Esophagus muscularis mucosa (tissue), 4 donors: ENCODE measurements around the gene EDIL3. TPM values are rescaled to one million over a fixed set of nuclear protein-coding genes. Genes with fewer than 3 reads are reported as not detected.

ENCODE experiments used
- DNase-seq: peaks from one replicate; pipeline ENCODE4 v3.0.0-alpha.2; 2017; ENCODE audit errors: extremely low spot score
- H3K27ac ChIP-seq, 4 donors: fragments of 200-600 bp; sonication (generic); replicated peaks in 1 of 4; 1 replicate in 3 of 4; 2 replicates in 1 of 4; pipeline ENCODE4 v1.5.1; 2016 to 2019; ENCODE audit warnings: mild to moderate bottlenecking in 1 of 4
- H3K27me3 ChIP-seq, 4 donors: fragments of 200-600 bp; sonication (generic); one replicate each; pipeline versions ENCODE4 v1.5.1 to v1.6.0; 2016 to 2019
- H3K36me3 ChIP-seq, 4 donors: fragments of 200-600 bp; sonication (generic); one replicate each; pipeline ENCODE4 v1.5.1; 2016 to 2019
- H3K4me1 ChIP-seq, 4 donors: fragments of 200-600 bp; sonication (generic); one replicate each; pipeline ENCODE4 v1.5.1; 2016 to 2019
- H3K4me3 ChIP-seq, 4 donors: fragments of 200-600 bp; sonication (generic); 1 replicate in 2 of 4; 2 replicates in 2 of 4; pipeline ENCODE4 v1.5.1; 2016 to 2019; ENCODE audit warnings: mild to moderate bottlenecking in 4 of 4, moderate library complexity in 1 of 4
- H3K9me3 ChIP-seq, 4 donors: fragments of 200-600 bp; sonication (generic); 1 replicate in 3 of 4; 2 replicates in 1 of 4; pipeline ENCODE4 v1.5.1; 2016 to 2019
- EP300 ChIP-seq: sonication (generic); formaldehyde crosslinking; IDR thresholded peaks from one replicate; pipeline ENCODE4 v1.6.1; 2017; ENCODE audit warnings: antibody characterized with exemption
- POLR2A ChIP-seq: fragments of 450-650 bp; IDR thresholded peaks from one replicate; pipeline ENCODE4 v1.6.1; 2017; ENCODE audit warnings: antibody characterized with exemption, moderate library complexity, mild to moderate bottlenecking, low read depth
- POLR2AphosphoS5 ChIP-seq, 2 donors: sonication (generic); formaldehyde crosslinking; IDR thresholded peaks; one replicate each; pipeline ENCODE4 v1.6.1; 2017; ENCODE audit warnings: antibody characterized with exemption in 2 of 2
- WGBS: methylation state at CpG from one replicate; pipeline ENCODE4 v1.1.5; 2018; 5-methylcytosine and 5-hydroxymethylcytosine counted together
- intact Hi-C: fragments of 100-400 bp; cut with DNase I; formaldehyde crosslinking; loops from one replicate; pipeline ENCODE4 v1.15.1; 2023
- total RNA-seq, 4 donors: library from RNA; depleted of rRNA; stranded (reverse); fragments of >200 nt; gene quantifications; one replicate each; pipeline versions ENCODE4 v1.1.0 to v1.2.1, GENCODE V29; 2016
- TF ChIP-seq, protein P1 (sequence below), 3 experiments: fragments of 200-600 bp in 2 of 3; fragments of 450-650 bp in 1 of 3; sonication (generic) in 2 of 3; IDR thresholded peaks; one replicate each; pipeline ENCODE4 v1.5.1; 2017 to 2019; ENCODE audit warnings: antibody characterized with exemption in 3 of 3, mild to moderate bottlenecking in 2 of 3, moderate library complexity in 1 of 3

The EDIL3 gene
- total RNA-seq, 4 donors from 2014 or later, result 10.0 to 17.9 (median 10.8) TPM

DNA sequence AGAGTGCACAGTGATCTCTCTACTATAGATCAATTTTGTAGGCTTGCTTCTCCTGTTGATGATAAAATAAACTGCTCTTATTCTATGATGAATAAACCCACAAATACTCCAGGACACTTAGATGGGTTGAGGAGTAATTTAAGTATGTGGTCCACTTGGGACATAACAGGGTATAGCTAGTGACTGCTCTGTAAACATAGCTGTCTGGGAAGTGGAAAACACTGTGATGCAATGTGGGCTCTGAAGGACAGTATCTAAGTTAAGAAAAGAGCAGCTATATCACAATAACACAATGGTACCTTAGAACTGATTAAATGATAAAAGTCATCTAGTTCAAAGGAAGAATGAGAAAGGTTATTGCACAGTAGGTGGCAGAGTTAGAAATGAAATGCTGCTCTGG, 369.7 kb downstream of the EDIL3 start:
- H3K9me3 ChIP-seq, result no peaks in the 10 kb centered on the region
- H3K4me1 ChIP-seq, result no peaks in the 10 kb centered on the region
- H3K4me3 ChIP-seq, result no peak overlapping the region
- no peaks in the 10 kb centered on the region for H3K36me3 ChIP-seq
- no peaks in the 10 kb centered on the region for H3K27me3 ChIP-seq
- intact Hi-C loops, result no loop called here
- TF ChIP-seq EP300 (no peak), POLR2A (no peak)
- TF ChIP-seq, protein P1, sequence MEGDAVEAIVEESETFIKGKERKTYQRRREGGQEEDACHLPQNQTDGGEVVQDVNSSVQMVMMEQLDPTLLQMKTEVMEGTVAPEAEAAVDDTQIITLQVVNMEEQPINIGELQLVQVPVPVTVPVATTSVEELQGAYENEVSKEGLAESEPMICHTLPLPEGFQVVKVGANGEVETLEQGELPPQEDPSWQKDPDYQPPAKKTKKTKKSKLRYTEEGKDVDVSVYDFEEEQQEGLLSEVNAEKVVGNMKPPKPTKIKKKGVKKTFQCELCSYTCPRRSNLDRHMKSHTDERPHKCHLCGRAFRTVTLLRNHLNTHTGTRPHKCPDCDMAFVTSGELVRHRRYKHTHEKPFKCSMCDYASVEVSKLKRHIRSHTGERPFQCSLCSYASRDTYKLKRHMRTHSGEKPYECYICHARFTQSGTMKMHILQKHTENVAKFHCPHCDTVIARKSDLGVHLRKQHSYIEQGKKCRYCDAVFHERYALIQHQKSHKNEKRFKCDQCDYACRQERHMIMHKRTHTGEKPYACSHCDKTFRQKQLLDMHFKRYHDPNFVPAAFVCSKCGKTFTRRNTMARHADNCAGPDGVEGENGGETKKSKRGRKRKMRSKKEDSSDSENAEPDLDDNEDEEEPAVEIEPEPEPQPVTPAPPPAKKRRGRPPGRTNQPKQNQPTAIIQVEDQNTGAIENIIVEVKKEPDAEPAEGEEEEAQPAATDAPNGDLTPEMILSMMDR (IDR thresholded peaks at IDR 0.05), result no peak
- DNase-seq, result no peak
- H3K27ac ChIP-seq, result no peak overlapping the region

DNA sequence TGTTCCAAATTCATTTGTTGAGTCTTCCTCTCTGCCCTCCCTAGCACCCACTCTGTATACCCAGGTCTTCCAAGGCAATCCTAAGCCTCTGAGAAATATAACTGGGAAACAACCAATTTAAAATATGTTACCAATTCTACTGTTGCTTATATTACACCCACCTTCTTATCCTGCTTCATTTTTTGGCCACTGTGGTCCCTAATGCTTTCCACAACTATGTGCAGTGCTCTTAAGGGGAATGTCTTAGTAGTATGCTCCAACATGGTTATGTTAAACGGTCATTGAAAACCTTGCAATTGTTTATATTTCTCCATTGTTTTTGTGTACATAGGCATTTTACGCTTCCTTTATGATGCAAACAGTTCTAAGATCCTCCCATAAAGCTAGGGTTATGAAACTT, 390.9 kb downstream of the EDIL3 start:
- TF ChIP-seq POLR2A (no peak), EP300 (no peak), POLR2AphosphoS5 (IDR thresholded peaks at IDR 0.05) (no peak)
- TF ChIP-seq, protein P1 (IDR thresholded peaks at IDR 0.05), result no peak
- no peak for DNase-seq
- Histone ChIP-seq H3K9me3 (peaks cover 0 to 4% (median 0%) of the 10 kb centered on the region in 4 donors), H3K4me1 (no peaks in the 10 kb centered on the region), H3K36me3 (no peaks in the 10 kb centered on the region), H3K4me3 (no peak overlapping the region), H3K27me3 (no peaks in the 10 kb centered on the region), H3K27ac (no peak overlapping the region)
- intact Hi-C loops, result no loop called here
- WGBS, result 84% methylated on average over 2 of the region's 2 CpGs

DNA sequence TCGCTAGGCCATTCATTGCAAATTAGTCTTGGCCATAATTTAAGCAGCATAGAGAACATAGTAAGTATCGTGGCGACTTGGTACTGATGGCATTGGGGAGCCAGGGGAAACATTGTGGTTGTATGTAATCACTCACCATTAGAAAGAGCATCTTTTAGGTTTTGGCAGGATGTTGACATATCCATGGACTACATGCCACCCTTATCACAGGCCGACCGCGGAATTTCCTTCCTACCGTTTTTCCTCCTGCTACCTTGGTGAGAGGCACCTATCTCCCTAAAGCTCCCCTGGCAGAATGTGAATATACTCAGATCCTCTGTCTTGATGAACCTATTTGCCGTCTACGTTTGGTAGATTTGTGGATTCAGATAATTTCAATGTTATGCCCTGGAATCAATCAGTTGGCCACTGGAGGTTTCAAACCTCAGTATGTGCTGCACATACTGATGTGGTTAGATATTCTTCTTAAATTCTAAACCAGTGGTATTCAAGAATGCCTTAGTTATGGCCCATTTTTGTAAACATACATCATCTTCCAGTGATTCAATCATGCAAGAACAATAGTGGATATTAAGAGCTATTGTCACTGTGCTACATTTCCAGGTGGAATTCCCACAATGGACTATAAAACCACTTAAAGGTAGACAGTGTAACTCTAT, 393.0 kb downstream of the EDIL3 start:
- intact Hi-C loops, result no loop called here
- Histone ChIP-seq H3K36me3 (no peaks in the 10 kb centered on the region), H3K4me1 (no peaks in the 10 kb centered on the region), H3K4me3 (no peak overlapping the region), H3K27ac (no peak overlapping the region), H3K27me3 (no peaks in the 10 kb centered on the region), H3K9me3 (no peaks in the 10 kb centered on the region)
- 96% methylated on average over 9 of the region's 9 CpGs for WGBS
- no peak for DNase-seq
- TF ChIP-seq EP300 (no peak), POLR2AphosphoS5 (IDR thresholded peaks at IDR 0.05) (no peak), POLR2A (no peak)
- TF ChIP-seq, protein P1 (IDR thresholded peaks at IDR 0.05), result no peak

DNA sequence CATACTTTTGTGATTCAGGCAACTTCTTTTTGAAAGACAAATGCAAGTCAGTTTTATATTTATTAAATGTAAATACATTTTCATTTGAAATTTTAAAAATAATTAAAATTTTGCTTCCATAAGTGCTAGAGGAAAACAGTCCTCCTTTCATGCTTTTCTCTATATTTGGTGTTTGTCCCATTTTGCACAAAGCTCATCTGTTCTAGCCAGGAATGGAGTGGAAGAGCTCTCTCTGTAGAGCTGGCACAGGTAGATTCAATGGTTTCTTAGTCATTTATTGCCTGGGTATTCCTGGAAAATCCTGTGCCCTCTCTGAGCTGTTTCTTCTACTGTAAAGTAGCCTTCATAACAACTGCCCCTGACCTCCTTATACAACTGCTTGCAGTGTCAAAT, 396.4 kb downstream of the EDIL3 start:
- Histone ChIP-seq H3K9me3 (no peaks in the 10 kb centered on the region), H3K4me1 (no peaks in the 10 kb centered on the region), H3K27me3 (no peaks in the 10 kb centered on the region), H3K4me3 (no peak overlapping the region), H3K27ac (no peak overlapping the region), H3K36me3 (no peaks in the 10 kb centered on the region)
- intact Hi-C loops, result no loop called here
- no peak for DNase-seq
- TF ChIP-seq, protein P1 (IDR thresholded peaks at IDR 0.05), result no peak
- TF ChIP-seq POLR2A (no peak), POLR2AphosphoS5 (IDR thresholded peaks at IDR 0.05) (no peak), EP300 (no peak)
